ENCODE data around the gene EBF4.

DNA sequence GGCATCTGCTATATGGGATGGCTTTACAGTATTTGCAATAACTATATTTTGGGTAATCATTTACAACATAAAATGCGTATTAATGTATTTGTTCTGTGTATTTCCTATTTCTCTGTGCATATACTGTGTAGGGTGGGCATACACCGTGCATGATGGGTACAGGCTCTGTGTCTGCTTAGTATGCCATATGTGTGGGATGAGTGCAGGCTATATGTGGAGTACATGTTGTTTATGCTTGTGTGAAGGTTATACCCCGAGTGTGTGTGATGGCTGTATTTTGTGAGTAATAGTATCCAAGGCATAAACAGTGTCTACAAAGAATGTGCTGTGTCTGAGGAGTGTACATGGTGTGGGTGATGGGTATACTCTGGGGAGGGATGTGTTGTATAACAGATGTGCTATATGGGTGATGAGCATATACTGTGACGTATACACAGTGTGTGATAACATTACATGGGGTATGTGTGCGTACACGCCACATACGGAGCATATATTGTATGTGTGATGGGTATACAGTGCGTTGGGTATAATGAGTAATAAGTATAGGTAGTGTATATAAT is 55.2 kb downstream of the EBF4 start:
- TF ChIP-seq, protein P1, sequence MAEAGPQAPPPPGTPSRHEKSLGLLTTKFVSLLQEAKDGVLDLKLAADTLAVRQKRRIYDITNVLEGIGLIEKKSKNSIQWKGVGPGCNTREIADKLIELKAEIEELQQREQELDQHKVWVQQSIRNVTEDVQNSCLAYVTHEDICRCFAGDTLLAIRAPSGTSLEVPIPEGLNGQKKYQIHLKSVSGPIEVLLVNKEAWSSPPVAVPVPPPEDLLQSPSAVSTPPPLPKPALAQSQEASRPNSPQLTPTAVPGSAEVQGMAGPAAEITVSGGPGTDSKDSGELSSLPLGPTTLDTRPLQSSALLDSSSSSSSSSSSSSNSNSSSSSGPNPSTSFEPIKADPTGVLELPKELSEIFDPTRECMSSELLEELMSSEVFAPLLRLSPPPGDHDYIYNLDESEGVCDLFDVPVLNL (IDR thresholded peaks at IDR 0.05; ENCODE audit: low read depth, low read length) = no peak
- TF ChIP-seq ZNF384 (IDR thresholded peaks at IDR 0.05; ENCODE audit: borderline replicate concordance, low read depth, low read length) (no peak), RAD21 (IDR thresholded peaks at IDR 0.05; ENCODE audit: insufficient read depth, low read depth, low read length) (no peak), NBN (IDR thresholded peaks at IDR 0.05) (no peak), CTCF (IDR thresholded peaks at IDR 0.05 in 2 of 3, conservative IDR thresholded peaks at IDR 0.05 in 1 of 3; ENCODE audit: control insufficient read depth in 2 of 3, extremely low read depth in 1 of 3, insufficient read depth in 1 of 3, low read depth in 3 of 3, low read length in 3 of 3) (no peak), MEF2B (IDR thresholded peaks at IDR 0.05; ENCODE audit: partially characterized antibody, poor library complexity, severe bottlenecking) (no peak)

All from GM12878 (cell line).